NB4 (cell line): Measurements from ENCODE around the gene DYSF.

Source experiments
- DNase-seq: peaks from one replicate; pipeline ENCODE4 v3.0.0; 2010; ENCODE audit warnings: low read depth
- H3K4me3 ChIP-seq: one replicate; pipeline ENCODE4 v1.5.1; 2011; ENCODE audit warnings: mild to moderate bottlenecking, low read depth, low read length, moderate library complexity
- CTCF ChIP-seq: IDR thresholded peaks from one replicate; pipeline ENCODE4 v1.5.1; 2012; ENCODE audit warnings: low read depth, low read length
- MAX ChIP-seq: IDR thresholded peaks from 2 replicates; pipeline ENCODE4 v1.6.1; 2011; ENCODE audit warnings: low read depth, low read length
- MYC ChIP-seq: IDR thresholded peaks from 2 replicates; pipeline ENCODE4 v1.6.1; 2011; ENCODE audit warnings: low read depth, low read length
- POLR2A ChIP-seq: IDR thresholded peaks from 2 replicates; pipeline ENCODE4 v1.6.1; 2011; ENCODE audit warnings: mild to moderate bottlenecking; ENCODE audit not compliant: insufficient read length; ENCODE audit errors: extremely low read depth

The DYSF gene

GRCh38 chr2:71517851-71518250 lies 64.5 kb downstream of the DYSF start:
- no peak overlapping the region for H3K4me3 ChIP-seq
- no peak for TF ChIP-seq CTCF
- no peak for TF ChIP-seq POLR2A
- TF ChIP-seq MAX = no peak
- TF ChIP-seq MYC = no peak
- DNase-seq = no peak

DNA sequence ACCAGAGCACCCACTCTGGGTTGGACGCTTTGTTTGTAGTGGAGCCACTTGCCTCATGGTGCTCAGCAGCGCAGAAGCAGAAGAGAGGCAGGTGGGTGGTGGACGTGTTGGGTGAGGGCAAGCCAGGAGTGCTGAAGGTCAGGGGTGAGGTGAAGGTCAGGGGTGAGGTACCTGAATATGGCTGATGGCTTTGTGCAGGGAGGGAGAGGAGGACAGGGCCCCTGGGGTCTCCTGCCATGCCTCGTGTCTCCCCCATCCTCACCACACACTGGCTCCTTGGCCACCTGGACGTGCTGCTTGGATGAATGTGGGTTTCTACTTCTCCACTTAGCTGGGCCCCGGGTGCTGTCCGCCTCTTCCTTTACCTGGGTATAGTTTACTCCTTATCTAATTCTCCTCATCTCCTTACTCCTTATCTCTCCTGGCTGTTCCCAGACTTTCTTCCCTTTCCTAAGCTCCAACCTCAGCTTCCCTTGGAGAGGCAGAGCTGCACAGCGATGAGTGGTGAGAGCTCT lies 68.1 kb downstream of the DYSF start:
- no peak for DNase-seq
- no peak overlapping the region for H3K4me3 ChIP-seq
- TF ChIP-seq CTCF (no peak), POLR2A (no peak), MAX (no peak)

DNA sequence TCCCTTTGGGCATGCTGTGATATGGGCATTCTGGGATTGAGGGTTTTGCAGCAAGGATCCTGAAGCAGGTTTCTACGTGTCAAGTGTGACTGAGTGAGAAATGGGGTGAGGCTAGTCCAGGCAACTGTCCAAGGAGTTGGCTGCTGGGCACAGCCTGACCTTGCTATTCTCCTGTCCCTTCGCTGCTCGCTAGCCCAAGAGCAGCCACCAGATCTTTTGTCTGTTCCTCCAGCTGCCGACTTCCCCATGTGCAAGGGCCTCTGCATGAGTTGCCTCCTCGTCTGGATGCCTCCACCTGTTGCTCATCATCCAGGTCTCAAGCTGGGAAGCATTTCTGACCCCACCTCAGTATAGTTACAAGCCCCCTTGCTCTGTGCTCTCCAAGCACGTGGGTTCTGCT lies 71.1 kb downstream of the DYSF start:
- no peak for DNase-seq
- TF ChIP-seq MYC (no peak), CTCF (no peak), POLR2A (no peak), MAX (no peak)
- no peak overlapping the region for H3K4me3 ChIP-seq

GRCh38 chr2:71526141-71526540 lies 72.8 kb downstream of the DYSF start:
- TF ChIP-seq CTCF (no peak), POLR2A (no peak), MAX (no peak), MYC (no peak)
- DNase-seq = no peak
- H3K4me3 ChIP-seq = no peak overlapping the region

GRCh38 chr2:71526975-71527374 lies 73.6 kb downstream of the DYSF start:
- TF ChIP-seq MYC (no peak), POLR2A (no peak), CTCF (no peak), MAX (no peak)
- no peak overlapping the region for H3K4me3 ChIP-seq
- DNase-seq = no peak

- H3K4me3 ChIP-seq = no peak overlapping the region
- DNase-seq = no peak
- no peak for TF ChIP-seq CTCF
- no peak for TF ChIP-seq POLR2A
- no peak for TF ChIP-seq MAX
- no peak for TF ChIP-seq MYC
These were observed 74.8 kb downstream of the DYSF start for GRCh38 chr2:71528131-71528591.
